Stimulated activated CD4-positive, alpha-beta T cell treated with anti-CD3 and anti-CD28 coated beads, Interleukin-1b, Interleukin-23, amount 100 ng/mL, for 48 hours (primary cell): Measurements from ENCODE around the gene SNX13.

Experiments
- DNase-seq: peaks from one replicate; pipeline ENCODE4 v3.0.0-alpha.2; 2020

Gene SNX13

DNA sequence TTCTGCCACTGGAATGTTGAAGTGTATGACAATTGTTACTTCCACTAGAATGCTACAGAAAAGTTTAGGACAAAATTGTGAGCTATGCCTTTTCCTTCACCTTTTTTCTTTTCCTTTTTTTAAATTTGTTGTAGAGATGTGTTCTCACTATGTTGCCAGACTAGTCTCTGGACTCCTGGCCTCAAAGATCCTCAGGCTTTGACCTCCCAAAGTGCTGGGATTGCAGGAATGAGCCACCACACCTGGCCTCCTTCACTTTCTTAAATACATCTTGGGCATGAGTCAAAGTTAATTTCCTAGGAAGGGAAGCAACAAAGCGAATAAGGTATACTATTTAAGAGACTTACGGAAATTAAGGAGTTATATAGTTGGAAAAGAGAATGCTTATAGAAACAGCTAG lies 2.7 kb upstream of the SNX13 start:
- no peak for DNase-seq

DNA sequence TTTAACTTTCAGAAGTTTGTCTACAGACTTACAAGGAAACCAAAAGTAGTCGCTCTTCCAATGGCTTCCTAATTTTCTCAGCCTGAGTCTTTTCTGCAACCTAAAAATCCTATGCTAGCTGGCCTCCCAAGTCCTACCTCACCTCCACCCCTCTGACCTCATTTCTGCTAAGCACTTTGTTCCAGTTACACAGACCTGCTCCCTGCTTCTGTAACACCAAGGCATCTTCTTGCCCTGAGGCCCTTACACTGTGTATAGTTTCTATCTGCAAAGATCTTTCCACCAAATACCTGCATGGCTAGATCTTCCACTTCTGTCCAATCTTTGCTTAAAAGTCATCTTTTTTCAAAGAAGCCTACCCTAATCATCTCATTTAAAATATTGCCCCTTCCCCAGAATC lies 1.9 kb upstream of the SNX13 start:
- DNase-seq = no peak

DNA sequence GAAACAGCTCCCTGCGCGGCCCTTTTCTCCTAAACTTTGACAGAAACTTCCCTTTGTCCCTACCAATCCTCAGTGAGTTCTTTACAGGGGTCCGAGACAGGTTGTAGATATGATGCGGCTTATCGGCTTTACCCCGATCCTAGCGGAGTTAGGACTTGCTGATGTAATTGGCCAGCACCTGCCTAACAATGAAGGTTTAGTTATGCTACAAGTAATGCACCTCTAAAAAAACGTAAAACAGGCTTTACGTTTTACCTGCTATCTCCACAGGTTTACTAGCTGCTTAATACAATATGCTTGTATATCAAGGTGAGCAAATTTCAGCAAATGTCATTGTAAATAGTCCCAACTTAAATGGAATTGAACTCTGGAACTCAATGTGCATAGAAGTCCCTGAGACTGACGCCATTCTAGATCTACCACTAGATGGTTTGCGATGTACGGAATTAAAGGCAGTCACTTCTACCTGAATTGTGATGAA lies 697 bp upstream of the SNX13 start:
- DNase-seq = no peak

DNA sequence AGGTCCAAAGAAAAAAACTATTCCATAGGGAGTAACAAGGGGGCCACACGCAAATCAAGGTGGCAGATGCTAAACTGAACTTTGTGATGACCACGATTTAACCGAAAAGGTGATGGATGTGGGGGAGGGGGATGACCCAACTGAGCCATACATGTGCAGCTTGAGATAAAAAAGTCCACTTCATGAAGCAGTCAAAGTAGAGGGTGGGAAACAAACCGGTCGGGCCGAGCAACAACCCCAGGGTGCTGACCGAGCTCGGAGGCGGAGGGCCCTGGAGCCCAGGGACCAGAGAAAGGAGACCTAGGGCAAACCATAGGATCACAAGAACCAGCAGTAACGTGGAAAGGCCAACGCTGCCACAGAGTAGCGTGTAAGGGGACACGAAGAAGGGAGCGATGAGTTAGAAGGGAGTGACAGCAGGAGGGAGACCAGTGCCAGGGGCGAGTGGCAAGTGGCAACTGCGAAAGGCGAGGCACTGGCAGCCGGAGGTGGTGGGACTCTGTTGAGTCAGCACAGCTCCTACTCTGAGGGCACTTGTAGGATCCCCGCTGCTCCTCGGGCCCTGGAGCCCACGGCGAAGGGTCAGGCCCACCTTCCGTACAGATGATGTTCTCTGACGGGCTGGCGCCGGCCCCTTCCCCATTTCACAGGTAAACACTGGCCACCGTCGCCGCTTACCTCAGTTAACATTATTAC lies 540 bp downstream of the SNX13 start:
- DNase-seq = peak; percentile 50

GRCh38 chr7:17939211-17939605 lies 1.1 kb downstream of the SNX13 start:
- DNase-seq = no peak

DNA sequence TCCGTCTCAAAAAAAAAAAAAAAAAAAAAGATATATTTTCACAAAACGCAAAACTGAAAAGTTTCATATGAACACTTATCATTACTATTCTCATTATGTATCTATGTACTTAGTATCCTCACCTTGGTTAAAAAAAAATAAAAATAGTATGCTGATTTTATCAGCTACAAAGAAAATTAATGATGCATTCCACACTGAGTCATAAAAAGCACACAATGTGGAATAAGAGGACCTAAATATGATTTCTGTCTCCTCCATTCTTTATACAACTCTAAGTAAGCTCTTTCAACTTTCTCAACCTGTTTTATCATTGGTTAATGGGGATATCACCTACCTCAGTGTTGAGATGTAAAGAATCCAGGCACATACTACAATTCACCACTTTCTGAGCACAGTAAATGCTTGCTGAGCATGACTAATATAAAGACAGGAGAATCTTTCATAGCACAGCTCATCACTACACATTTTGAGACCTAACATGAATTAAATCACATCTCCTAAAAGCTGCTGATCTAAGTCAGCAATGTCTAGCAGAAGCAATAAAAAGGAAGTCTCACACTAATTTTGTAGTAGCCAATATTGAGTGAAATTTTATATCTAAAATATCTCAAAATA lies 2.7 kb downstream of the SNX13 start:
- no peak for DNase-seq

DNA sequence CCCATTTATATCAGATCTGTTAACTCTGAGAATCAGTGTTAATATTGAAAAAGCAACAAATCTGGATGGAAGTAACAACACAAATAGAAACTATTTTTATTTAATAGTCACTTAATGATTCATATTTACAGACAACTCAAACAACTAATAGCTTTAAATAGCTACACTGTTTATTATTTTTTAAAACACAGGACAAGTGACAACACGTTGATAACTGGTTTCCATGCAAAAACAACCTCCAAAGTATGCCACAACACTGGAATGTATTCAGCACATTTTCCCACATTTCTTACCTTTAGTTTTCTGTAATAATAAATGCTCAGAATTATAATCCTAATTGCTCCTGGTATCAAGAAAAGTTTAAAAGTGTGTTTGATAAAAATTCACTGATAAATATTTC lies 4.0 kb downstream of the SNX13 start:
- no peak for DNase-seq

DNA sequence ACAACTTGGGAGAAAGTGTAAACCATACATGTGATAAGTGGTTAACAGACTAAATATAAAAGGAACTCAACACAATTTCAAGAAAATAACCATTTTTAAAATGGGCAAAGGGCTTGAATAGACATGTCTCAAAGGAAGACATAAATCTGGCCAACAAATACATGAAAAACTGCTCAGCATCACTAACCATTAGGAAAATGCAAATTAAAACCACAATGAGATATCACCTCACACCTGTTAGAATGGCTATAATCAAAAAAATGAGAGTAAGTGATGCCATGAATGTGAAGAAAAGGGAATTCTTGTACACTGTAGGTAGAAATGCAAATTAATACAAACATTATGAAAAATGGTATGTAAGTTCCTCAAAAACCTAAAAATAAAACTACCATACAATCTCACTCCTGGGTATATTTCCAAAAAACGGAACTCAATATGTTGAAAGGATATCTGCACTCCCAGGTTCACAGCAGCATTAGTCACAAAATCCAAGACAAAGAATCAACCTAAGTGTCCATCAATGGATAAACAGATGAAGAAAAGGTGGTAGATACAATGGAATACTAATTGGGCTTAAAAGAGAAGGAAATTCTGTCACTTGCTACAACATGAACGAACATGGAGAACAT lies 5.6 kb downstream of the SNX13 start:
- DNase-seq = no peak

GRCh38 chr7:17934094-17934493 lies 6.2 kb downstream of the SNX13 start:
- no peak for DNase-seq

- DNase-seq = no peak
Measured at GRCh38 chr7:17932770-17933169, 7.5 kb downstream of the SNX13 start.

DNA sequence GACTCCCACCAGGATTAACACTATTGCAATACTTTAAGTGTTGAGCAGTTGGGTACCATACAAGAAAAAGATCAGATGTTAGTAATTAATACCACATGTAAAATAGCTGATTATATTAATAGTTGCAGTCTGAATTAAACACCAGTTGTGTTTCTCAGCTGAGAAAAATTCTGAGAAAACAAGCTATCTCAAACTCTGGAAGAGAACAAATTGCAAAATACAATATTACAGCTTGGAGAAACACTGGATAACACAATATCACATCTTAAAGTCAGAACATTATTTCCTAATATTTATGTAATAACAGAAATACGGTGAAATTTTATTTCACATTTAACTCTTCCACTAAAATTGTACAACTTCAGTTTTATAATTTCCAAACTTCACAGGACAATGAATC lies 9.2 kb downstream of the SNX13 start:
- no peak for DNase-seq

- DNase-seq = no peak
Measured at GRCh38 chr7:17930546-17930945, 9.7 kb downstream of the SNX13 start.

DNA sequence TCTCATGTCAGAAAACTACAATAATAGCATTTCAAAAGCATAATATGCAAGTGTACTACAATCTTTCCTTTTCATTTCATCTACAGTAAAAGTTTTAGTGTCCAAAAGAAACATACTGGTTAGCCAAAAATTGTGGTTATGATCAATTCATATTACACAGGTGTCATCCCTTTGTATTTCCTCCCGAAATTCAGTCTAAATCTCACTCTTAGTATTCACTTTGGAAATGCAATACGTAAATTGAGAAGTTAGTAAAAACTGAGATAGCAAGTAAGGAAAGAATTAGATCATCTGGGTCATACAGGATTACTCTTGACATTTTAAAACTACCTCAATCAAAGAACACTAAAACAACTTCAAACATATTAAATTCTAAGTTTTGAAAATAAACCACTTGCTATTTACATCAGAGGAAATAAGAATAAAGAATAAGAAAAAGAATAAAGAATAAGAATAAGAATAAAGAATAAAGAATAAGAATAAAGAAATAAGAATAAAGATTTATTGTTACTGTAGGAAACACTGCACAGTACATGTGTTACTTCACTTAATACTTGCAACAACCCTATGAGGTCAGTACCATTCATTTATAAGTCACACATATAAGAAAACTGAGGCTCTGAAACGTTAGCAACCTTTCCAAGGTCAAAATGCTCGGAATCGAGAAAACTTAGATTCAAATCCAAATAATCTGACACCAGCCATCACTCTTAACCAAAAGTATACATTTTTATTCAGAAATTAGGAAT lies 10.5 kb downstream of the SNX13 start:
- no peak for DNase-seq

DNA sequence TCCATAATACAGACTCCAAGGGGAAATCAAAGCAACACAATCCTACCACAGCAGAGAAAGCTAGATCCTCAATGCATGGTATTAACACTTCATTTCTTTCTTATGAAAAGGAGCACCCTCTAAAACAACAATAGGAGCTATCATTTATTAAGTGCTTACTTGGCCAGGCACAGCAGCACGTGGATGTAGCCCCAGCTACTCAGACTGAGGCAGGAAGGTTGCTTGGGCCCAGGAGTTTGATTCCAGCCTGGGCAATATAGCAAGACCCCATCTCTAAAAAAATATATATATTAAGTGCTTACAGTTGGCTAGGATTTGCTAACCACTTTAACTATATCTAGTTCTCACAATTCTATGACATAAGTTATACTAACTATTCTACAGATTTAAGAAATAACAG lies 12.2 kb downstream of the SNX13 start:
- no peak for DNase-seq

- DNase-seq = no peak
Measured at GRCh38 chr7:17921857-17922416, 18.4 kb downstream of the SNX13 start.

DNA sequence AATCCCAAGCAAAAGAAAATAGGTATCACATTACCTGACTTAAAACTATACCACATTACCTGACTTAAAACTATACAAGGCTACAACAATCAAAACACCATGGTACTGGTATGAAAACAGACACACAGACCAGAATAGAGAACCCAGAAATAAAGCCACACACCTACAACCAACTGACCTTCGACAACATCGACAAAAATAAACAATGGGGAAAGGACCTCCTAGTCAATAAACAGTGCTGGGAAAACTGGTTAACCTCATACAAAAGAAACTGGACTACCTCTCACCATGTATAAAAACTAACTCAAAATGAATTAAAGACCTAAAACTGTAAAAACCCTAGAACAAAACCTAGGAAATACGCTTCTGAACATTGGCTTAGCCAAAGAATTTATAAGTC lies 22.5 kb downstream of the SNX13 start:
- DNase-seq = no peak

- DNase-seq = no peak
Measured at GRCh38 chr7:17916786-17917185, 23.5 kb downstream of the SNX13 start.

GRCh38 chr7:17915796-17916195 lies 24.5 kb downstream of the SNX13 start:
- no peak for DNase-seq

DNA sequence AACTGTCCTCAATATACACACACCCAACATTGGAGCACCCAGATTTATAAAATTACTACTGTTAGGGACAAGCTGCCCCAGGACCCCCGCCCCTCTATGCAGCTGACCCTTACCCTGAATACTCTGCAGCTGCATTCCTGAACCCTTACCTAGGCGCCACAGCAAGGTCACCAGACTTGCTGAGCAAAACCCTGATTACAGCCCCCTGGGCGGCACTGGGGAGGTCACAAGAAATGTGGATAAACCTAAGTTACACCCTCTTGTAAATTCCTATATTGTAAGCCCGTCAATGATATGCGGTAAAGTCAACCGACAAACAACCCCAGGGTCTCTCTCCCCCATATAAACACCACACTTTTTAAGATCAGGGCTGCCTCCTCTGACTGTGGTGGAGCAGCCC lies 25.1 kb downstream of the SNX13 start:
- DNase-seq = no peak

- DNase-seq = no peak
Measured at GRCh38 chr7:17913250-17913649, 27.0 kb downstream of the SNX13 start.

DNA sequence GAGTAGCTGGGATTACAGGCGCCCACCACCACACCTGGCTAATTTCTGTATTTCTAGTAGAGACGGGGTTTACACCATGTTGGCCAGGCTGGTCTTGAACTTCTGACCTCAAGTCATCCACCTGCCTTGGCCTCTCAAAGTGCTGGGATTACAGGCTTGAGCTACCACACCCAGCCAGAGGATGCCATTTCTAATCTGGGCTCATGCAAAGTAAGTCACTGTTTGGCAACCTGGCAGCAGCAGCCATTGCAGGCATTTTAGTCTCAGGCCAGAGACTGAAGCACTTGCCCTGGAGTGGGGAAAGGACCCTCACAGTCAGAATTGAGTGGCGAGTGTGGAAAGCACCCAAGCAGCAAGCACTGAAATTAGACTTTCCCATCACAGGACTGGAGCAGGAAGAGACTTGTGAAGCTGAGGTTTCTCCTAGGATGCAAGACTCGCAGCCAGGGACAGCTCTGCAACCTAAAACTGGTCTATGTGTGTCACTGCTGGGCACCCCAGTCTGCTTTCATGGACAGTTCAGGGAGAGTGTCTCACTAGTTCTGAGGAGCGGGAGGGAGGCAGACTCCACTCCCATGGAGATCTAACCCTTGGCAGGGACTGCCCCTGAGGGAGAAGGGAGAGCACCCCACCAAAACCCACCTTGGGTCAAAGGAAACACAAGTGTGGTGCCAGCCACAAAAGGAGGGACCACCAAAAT lies 27.6 kb downstream of the SNX13 start:
- no peak for DNase-seq

- no peak for DNase-seq
Measured at GRCh38 chr7:17912050-17912449, 28.2 kb downstream of the SNX13 start.

- DNase-seq = no peak
Measured at GRCh38 chr7:17910377-17910776, 29.9 kb downstream of the SNX13 start.
